Measurements from ENCODE around the gene ZMYM4.

GRCh38 chr1:35282172-35282571 lies 13.7 kb downstream of the ZMYM4 start:
- TF ChIP-seq CTCF (IDR thresholded peaks at IDR 0.05; ENCODE audit: low read depth, low read length, poor library complexity, severe bottlenecking) (no peak), EZH2phosphoT487 (IDR thresholded peaks at IDR 0.05; ENCODE audit: borderline replicate concordance, low read length) (no peak)
